ENCODE measurements around the gene ATP2C2. TPM values are rescaled to one million over a fixed set of nuclear protein-coding genes. Genes with fewer than 3 reads are reported as not detected.

The ATP2C2 gene
- total and polyA plus RNA-seq, 2 of the 8 experiments (the other 6 are each of a cell fraction or from before 2014, with no cell fraction given) = 1.2 to 2.8 TPM

DNA sequence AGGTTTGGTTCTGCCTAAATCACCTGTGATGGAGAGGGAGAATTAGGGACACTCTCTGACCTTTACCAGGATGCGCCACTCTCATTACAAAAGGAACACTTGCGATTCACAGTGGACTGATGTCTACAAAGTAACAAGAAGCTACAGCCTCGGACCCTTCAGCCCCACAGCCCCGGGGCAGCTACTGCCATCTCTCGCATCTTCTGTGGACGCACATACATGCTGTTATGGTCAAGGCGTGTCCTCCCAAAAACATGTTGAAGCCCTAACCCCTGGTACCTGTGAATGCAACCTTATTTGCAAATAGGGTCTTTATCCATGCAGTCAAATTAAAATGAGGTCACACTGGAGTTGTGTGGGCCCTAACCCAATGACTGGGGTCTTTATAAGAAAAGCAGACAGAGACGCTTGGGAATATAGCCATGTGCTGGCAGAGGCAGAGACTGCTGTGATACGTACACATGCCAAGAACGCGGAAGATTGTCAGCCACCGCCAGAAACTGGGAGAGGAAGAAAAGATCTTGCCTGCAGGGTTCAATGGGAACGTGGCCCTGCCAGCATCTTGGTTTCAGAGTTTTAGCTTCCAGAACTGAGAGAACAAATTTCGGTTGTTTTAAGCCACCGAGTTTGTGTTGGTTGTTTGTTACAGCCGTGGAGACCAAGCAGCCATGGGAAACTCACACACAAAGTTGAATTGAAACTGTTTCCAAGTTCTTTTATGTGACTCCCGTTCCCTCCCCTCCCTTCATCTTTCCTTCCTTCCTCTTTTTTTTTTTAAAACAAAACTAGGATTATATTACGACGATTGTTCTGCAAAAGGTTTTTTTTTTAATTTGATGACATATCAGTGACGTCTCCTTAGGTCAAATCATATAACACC is 23.1 kb downstream of the ATP2C2 start:
- H3K79me2 ChIP-seq (ENCODE audit: control insufficient read depth in 1 of 2, insufficient read depth in 2 of 2, low read length in 2 of 2) = no peaks in the 10 kb centered on the region
- no peaks in the 10 kb centered on the region for H4K20me1 ChIP-seq (replicated peaks in 1 of 2; ENCODE audit: control insufficient read depth in 1 of 2, insufficient read depth in 2 of 2, low read length in 2 of 2)
- no peak overlapping the region for H3K4me2 ChIP-seq (ENCODE audit: insufficient read depth in 1 of 2, low read depth in 2 of 2, low read length in 2 of 2)
- peaks cover 0 to 4% (median under 1%) of the 10 kb centered on the region in 4 experiments; a peak in 1 of 7 replicates for H3K4me1 ChIP-seq (replicated peaks in 1 of 4; ENCODE audit: control insufficient read depth in 3 of 4, insufficient read depth in 4 of 4, low read length in 3 of 4)
- no peak overlapping the region for H3K4me3 ChIP-seq (ENCODE audit: extremely low read depth in 1 of 4, insufficient read depth in 2 of 4, low read depth in 3 of 4, low read length in 4 of 4)
- H3K14ac ChIP-seq (ENCODE audit: insufficient read length) = no peak overlapping the region
- H3K27me3 ChIP-seq (replicated peaks in 1 of 4; ENCODE audit: control insufficient read depth in 3 of 4, extremely low read depth in 1 of 4, insufficient read depth in 3 of 4, low read length in 3 of 4) = no peaks in the 10 kb centered on the region
- no peak overlapping the region for H2BK120ac ChIP-seq (replicated peaks; ENCODE audit: low read depth, low read length)
- no peak overlapping the region for H3K27ac ChIP-seq (ENCODE audit: low read depth, low read length)
- H4K91ac ChIP-seq (replicated peaks; ENCODE audit: insufficient read length, low read length) = no peak overlapping the region
- no peaks in the 10 kb centered on the region for H3K79me1 ChIP-seq (ENCODE audit: low read depth, low read length)
- H2BK5ac ChIP-seq (ENCODE audit: low read depth, low read length) = no peak overlapping the region
- no peak overlapping the region for H3K56ac ChIP-seq (replicated peaks; ENCODE audit: insufficient read length, low read depth, low read length)
- ChIA-PET CTCF (ENCODE audit: partially characterized antibody) (interaction anchor here (0.6 to 1.5 kb wide), 3 partner anchors 25 to 357 kb away, joined by 3 read pairs; no protein-coding TSS in a partner anchor), POLR2A (ENCODE audit: partially characterized antibody) (interaction anchor here (0.6 kb wide), 1 partner anchor 9 kb away, joined by 3 read pairs; no protein-coding TSS in a partner anchor)
- no peak overlapping the region for H2BK20ac ChIP-seq (ENCODE audit: low read length)
- H4K5ac ChIP-seq (ENCODE audit: insufficient read length, low read depth, low read length) = no peak overlapping the region
- no peaks in the 10 kb centered on the region for H3K23me2 ChIP-seq (ENCODE audit: low read depth, low read length)
- no peak overlapping the region for H2BK12ac ChIP-seq (ENCODE audit: low read depth, low read length)
- H2AFZ ChIP-seq (ENCODE audit: low read length) = no peak overlapping the region
- no peak overlapping the region for H2AK5ac ChIP-seq (ENCODE audit: low read depth, low read length)
- 86% methylated on average over 20 of the region's 20 CpGs; no CpG with 5 or more reads in 1 of the 2 experiments for WGBS, 2 experiments (ENCODE audit: extremely low coverage in 1 of 2, insufficient coverage in 1 of 2, insufficient read length in 1 of 2, insufficient replicate concordance in 2 of 2, low coverage in 1 of 2, low lambda C conversion rate in 2 of 2, missing lambda C conversion rate in 1 of 2)
- no peaks in the 10 kb centered on the region for H3K9me3 ChIP-seq (ENCODE audit: insufficient read depth in 2 of 2, low read depth in 1 of 2, low read length in 1 of 2)
- no peak overlapping the region for H3K9ac ChIP-seq (replicated peaks in 1 of 4; ENCODE audit: extremely low read depth in 1 of 4, low read depth in 3 of 4, low read length in 3 of 4)
- no peak overlapping the region for H3K18ac ChIP-seq (ENCODE audit: extremely low read depth, low read length)
- no peak overlapping the region for H3K4ac ChIP-seq (replicated peaks; ENCODE audit: insufficient read length, low read depth, low read length)
- no peak overlapping the region for H3K23ac ChIP-seq (ENCODE audit: insufficient read length)
- no peak overlapping the region for H4K8ac ChIP-seq (ENCODE audit: extremely low read depth, insufficient read depth, low read length)
- FAIRE-seq (no peak), DNase-seq (ENCODE audit: low read depth in 1 of 2, low spot score in 2 of 2) (no peak)
- H2BK15ac ChIP-seq (ENCODE audit: low read length) = no peak overlapping the region
- H3K36me3 ChIP-seq (ENCODE audit: control insufficient read depth in 2 of 4, insufficient read depth in 4 of 4, low read length in 3 of 4) = no peaks in the 10 kb centered on the region
- TF ChIP-seq, protein P1, sequence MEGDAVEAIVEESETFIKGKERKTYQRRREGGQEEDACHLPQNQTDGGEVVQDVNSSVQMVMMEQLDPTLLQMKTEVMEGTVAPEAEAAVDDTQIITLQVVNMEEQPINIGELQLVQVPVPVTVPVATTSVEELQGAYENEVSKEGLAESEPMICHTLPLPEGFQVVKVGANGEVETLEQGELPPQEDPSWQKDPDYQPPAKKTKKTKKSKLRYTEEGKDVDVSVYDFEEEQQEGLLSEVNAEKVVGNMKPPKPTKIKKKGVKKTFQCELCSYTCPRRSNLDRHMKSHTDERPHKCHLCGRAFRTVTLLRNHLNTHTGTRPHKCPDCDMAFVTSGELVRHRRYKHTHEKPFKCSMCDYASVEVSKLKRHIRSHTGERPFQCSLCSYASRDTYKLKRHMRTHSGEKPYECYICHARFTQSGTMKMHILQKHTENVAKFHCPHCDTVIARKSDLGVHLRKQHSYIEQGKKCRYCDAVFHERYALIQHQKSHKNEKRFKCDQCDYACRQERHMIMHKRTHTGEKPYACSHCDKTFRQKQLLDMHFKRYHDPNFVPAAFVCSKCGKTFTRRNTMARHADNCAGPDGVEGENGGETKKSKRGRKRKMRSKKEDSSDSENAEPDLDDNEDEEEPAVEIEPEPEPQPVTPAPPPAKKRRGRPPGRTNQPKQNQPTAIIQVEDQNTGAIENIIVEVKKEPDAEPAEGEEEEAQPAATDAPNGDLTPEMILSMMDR (IDR thresholded peaks at IDR 0.05; ENCODE audit: control extremely low read depth in 1 of 3, insufficient read depth in 1 of 3, low read depth in 1 of 3, low read length in 3 of 3) = no peak
- TF ChIP-seq RNF2 (IDR thresholded peaks at IDR 0.05; ENCODE audit: borderline replicate concordance, low read depth, low read length, missing control alignments, poor library complexity, severe bottlenecking) (no peak), CHD1 (IDR thresholded peaks at IDR 0.05; ENCODE audit: low read depth, low read length) (no peak), RBBP5 (IDR thresholded peaks at IDR 0.05; ENCODE audit: borderline replicate concordance, low read depth, low read length) (no peak), CHD2 (IDR thresholded peaks at IDR 0.05; ENCODE audit: low read length) (no peak), RFX5 (IDR thresholded peaks at IDR 0.05; ENCODE audit: borderline replicate concordance, low read depth, low read length) (no peak)
- TF ChIP-seq, protein P2, sequence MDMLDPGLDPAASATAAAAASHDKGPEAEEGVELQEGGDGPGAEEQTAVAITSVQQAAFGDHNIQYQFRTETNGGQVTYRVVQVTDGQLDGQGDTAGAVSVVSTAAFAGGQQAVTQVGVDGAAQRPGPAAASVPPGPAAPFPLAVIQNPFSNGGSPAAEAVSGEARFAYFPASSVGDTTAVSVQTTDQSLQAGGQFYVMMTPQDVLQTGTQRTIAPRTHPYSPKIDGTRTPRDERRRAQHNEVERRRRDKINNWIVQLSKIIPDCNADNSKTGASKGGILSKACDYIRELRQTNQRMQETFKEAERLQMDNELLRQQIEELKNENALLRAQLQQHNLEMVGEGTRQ (IDR thresholded peaks at IDR 0.05; ENCODE audit: low read length) = no peak

Measured in H1 (cell line).